HEK293T (cell line): ENCODE measurements around the gene MRPL52.

Experiments used
- ARNT ChIP-seq: fragments of 450-650 bp; IDR thresholded peaks from 2 replicates; pipeline ENCODE4 v1.6.1; 2017; ENCODE audit warnings: mild to moderate bottlenecking
- BHLHE40 ChIP-seq: fragments of 450-650 bp; IDR thresholded peaks from 2 replicates; pipeline ENCODE4 v1.6.1; 2016; ENCODE audit warnings: mild to moderate bottlenecking, moderate library complexity, borderline replicate concordance
- FOXA1 ChIP-seq: fragments of 450-650 bp; IDR thresholded peaks from 2 replicates; pipeline ENCODE4 v1.6.1; 2016; ENCODE audit warnings: mild to moderate bottlenecking
- FOXK2 ChIP-seq: fragments of 450-650 bp; IDR thresholded peaks from 2 replicates; pipeline ENCODE4 v1.6.1; 2016; ENCODE audit warnings: mild to moderate bottlenecking
- FOXM1 ChIP-seq: fragments of 450-650 bp; IDR thresholded peaks from 2 replicates; pipeline ENCODE4 v1.6.1; 2017; ENCODE audit warnings: mild to moderate bottlenecking, borderline replicate concordance
- HDGF ChIP-seq: fragments of 450-650 bp; IDR thresholded peaks from 2 replicates; pipeline ENCODE4 v1.6.1; 2017; ENCODE audit warnings: antibody characterized with exemption, borderline replicate concordance
- L3MBTL2 ChIP-seq: fragments of 450-650 bp; conservative IDR thresholded peaks from 2 replicates; pipeline ENCODE4 v1.6.1; 2016; ENCODE audit warnings: mild to moderate bottlenecking
- NFRKB ChIP-seq: fragments of 450-650 bp; IDR thresholded peaks from 2 replicates; pipeline ENCODE4 v1.6.1; 2016; ENCODE audit warnings: mild to moderate bottlenecking, moderate library complexity
- SP1 ChIP-seq: fragments of 450-650 bp; IDR thresholded peaks from 2 replicates; pipeline ENCODE4 v1.6.1; 2017
- TARDBP ChIP-seq: fragments of 450-650 bp; IDR thresholded peaks from 2 replicates; pipeline ENCODE4 v1.6.1; 2016
- TF ChIP-seq, protein P1 (sequence below): fragments of 450-650 bp; IDR thresholded peaks from 2 replicates; pipeline ENCODE4 v1.6.1; 2016

- no peak for TF ChIP-seq L3MBTL2
- no peak for TF ChIP-seq SP1
- no peak for TF ChIP-seq FOXM1
- TF ChIP-seq, protein P1, sequence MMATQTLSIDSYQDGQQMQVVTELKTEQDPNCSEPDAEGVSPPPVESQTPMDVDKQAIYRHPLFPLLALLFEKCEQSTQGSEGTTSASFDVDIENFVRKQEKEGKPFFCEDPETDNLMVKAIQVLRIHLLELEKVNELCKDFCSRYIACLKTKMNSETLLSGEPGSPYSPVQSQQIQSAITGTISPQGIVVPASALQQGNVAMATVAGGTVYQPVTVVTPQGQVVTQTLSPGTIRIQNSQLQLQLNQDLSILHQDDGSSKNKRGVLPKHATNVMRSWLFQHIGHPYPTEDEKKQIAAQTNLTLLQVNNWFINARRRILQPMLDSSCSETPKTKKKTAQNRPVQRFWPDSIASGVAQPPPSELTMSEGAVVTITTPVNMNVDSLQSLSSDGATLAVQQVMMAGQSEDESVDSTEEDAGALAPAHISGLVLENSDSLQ = no peak
- no peak for TF ChIP-seq BHLHE40
- TF ChIP-seq HDGF = no peak
- TF ChIP-seq FOXA1 = no peak
- TF ChIP-seq ARNT = no peak
- no peak for TF ChIP-seq NFRKB
- no peak for TF ChIP-seq TARDBP
- no peak for TF ChIP-seq FOXK2
Measured at GRCh38 chr14:22841311-22841710, 11.6 kb downstream of the MRPL52 start.
